ENCODE results near the gene COLEC12.

Gene COLEC12

DNA sequence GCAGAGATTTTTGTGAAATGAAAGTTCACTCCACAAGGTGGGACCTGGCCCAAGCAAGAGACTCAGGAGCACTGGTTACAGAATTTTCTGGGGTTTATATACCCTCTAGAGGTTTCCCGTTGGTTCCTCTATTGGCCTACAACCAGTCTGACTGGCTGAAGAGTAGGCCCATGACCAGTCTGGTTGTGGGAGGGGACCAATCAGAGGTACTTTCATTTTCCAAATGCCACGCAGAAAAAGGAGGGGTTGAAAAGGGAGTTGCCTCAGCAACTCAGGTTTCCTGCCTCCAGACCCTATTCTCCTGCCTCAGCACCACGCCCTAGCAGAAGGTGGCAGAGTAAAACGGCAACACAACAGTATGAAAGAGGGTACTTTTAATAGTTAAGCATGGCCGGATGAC, 98.4 kb downstream of the COLEC12 start:
- TF ChIP-seq, protein P1, sequence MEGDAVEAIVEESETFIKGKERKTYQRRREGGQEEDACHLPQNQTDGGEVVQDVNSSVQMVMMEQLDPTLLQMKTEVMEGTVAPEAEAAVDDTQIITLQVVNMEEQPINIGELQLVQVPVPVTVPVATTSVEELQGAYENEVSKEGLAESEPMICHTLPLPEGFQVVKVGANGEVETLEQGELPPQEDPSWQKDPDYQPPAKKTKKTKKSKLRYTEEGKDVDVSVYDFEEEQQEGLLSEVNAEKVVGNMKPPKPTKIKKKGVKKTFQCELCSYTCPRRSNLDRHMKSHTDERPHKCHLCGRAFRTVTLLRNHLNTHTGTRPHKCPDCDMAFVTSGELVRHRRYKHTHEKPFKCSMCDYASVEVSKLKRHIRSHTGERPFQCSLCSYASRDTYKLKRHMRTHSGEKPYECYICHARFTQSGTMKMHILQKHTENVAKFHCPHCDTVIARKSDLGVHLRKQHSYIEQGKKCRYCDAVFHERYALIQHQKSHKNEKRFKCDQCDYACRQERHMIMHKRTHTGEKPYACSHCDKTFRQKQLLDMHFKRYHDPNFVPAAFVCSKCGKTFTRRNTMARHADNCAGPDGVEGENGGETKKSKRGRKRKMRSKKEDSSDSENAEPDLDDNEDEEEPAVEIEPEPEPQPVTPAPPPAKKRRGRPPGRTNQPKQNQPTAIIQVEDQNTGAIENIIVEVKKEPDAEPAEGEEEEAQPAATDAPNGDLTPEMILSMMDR (IDR thresholded peaks at IDR 0.05; ENCODE audit: low read depth, low read length), result no peak
- no peak for DNase-seq (ENCODE audit: low read depth, low spot score)
- no peak overlapping the region for H3K4me3 ChIP-seq (ENCODE audit: low read depth, low read length)
- in situ Hi-C loops (cut with HindIII; ENCODE audit: low sequenced_read_pairs), result no loop called here

DNA sequence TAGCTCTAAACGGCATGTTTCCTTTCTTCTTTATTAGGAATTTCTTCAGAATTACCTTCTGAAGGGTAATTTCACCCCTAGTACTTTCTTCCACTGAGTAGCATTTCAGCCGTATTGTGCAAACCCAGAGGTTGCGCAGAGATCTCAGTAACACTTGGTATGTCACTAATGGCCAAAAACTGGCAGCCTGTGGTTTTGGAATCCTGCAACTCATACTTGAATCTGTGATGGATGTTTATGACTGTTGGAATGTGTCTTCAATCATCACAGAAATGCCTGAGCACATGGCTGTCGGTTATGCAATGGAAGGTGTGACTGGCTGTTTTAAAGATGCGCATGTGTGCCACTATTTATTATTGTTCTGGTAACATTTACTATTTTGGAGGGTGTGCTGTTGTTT, 100.0 kb downstream of the COLEC12 start:
- TF ChIP-seq, protein P1 (IDR thresholded peaks at IDR 0.05; ENCODE audit: low read depth, low read length), result no peak
- in situ Hi-C loops (cut with HindIII; ENCODE audit: low sequenced_read_pairs), result no loop called here
- DNase-seq (ENCODE audit: low read depth, low spot score), result peak; percentile 37
- no peak overlapping the region for H3K4me3 ChIP-seq (ENCODE audit: low read depth, low read length)

DNA sequence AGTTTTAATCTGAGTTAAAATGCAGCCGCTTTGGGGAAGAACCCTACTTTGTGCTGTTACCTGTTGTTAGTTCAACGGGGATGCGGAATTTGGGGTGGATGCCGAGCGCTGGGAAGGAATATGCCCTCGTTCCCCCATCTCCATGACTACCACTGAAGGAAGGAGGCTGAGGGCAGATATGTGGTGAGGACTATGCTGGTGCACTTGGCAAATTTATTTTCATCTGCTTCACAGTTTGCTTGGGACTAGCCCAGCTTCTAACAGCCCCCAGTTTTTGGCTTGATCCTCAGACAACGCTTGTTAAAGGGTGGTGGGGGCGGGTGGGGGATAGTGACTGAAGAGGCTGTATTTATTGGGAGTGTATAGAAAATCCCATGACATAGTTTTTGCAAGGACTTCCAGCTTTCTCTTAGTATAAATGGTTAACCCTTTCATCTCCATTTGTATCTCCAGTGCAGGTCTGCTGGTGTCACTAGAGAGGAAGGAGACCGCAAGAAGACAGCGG, 100.8 kb downstream of the COLEC12 start:
- no peak for DNase-seq (ENCODE audit: low read depth, low spot score)
- in situ Hi-C loops (cut with HindIII; ENCODE audit: low sequenced_read_pairs), result no loop called here
- no peak overlapping the region for H3K4me3 ChIP-seq (ENCODE audit: low read depth, low read length)
- TF ChIP-seq, protein P1 (IDR thresholded peaks at IDR 0.05; ENCODE audit: low read depth, low read length), result no peak

DNA sequence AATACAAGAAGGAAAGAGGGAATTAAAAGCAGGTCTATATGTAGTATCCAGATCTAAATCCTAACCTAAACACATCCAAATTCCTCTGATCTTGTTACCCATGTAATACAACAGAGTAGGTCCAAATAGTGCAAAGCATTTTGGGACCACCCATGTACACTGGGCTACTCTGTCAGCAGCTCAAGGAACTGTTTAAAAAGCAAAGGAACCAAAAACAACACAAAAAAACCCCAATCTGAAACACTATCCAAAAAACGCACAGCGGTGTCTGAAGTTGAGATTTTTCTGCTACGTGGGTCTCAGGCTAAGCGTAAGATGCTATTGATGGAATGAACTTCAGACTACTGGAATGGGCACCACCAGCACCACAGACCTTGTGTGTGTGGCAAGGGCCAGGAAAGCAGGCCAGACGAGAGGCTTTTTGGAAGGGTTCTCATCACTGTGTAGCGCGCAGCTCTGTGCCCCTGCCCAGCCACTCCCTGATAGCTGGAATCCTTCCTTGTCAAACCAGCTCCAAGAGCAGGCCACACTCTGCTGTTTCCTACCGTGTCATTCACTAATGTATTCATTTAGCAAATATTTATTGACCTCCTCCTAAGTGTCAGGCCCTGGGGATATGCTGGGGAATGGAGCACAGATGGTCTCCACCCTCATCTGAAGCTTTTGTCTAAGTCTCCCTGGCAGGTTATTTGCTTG, 101.4 kb downstream of the COLEC12 start:
- no peak overlapping the region for H3K4me3 ChIP-seq (ENCODE audit: low read depth, low read length)
- DNase-seq (ENCODE audit: low read depth, low spot score), result no peak
- in situ Hi-C loops (cut with HindIII; ENCODE audit: low sequenced_read_pairs), result no loop called here
- TF ChIP-seq, protein P1 (IDR thresholded peaks at IDR 0.05; ENCODE audit: low read depth, low read length), result no peak

DNA sequence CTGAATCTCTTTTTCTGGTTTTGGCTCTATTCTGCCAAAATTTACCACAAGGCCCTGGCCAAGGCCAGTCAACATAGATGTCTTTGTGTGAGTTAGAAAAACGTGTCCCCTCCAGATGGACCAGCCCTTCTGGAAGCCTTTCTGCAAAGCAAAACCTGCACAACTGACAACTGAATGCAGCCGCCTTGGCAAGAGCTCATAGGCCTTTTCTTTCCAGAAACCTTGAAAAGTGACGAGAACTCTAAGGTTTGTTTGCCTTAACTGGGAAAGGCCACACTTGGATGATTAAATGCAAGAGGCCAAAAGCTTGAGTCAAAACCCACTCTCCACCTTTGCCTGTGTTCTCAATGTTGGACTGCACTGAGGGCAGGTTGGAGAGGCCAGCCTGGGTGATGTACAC, 103.9 kb downstream of the COLEC12 start:
- DNase-seq (ENCODE audit: low read depth, low spot score), result no peak
- TF ChIP-seq, protein P1 (IDR thresholded peaks at IDR 0.05; ENCODE audit: low read depth, low read length), result no peak
- in situ Hi-C loops (cut with HindIII; ENCODE audit: low sequenced_read_pairs), result no loop called here
- no peak overlapping the region for H3K4me3 ChIP-seq (ENCODE audit: low read depth, low read length)

DNA sequence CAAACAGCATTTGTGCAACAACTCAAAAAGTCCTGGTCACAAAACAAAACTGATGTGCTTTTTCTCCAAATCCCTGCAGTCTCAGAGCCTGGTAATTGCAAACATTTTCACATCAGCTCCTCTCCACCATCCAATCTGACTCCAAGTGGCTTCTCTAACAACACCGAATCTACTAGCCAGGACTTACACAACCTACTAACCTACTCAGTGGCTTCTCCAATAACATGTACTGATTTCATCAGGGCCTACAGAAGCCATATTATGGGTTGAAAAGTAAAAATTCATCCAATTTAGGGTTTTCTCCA, 104.3 kb downstream of the COLEC12 start:
- no peak overlapping the region for H3K4me3 ChIP-seq (ENCODE audit: low read depth, low read length)
- DNase-seq (ENCODE audit: low read depth, low spot score), result no peak
- in situ Hi-C loops (cut with HindIII; ENCODE audit: low sequenced_read_pairs), result no loop called here
- TF ChIP-seq, protein P1 (IDR thresholded peaks at IDR 0.05; ENCODE audit: low read depth, low read length), result no peak
